Neural cell (in vitro differentiated cells): Measurements from ENCODE around the gene KRT86. TPM values are rescaled to one million over a fixed set of nuclear protein-coding genes. Genes with fewer than 3 reads are reported as not detected.

Source experiments
- H2AFZ ChIP-seq: fragments of 200-600, 300-800 bp; sonication (generic), shearing (Covaris generic); 2 replicates; pipeline ENCODE4 v1.6.0; 2014; ENCODE audit warnings: low read depth, mild to moderate bottlenecking, antibody characterized with exemption, low read length, moderate library complexity
- H3F3A ChIP-seq: fragments of 200-600 bp; shearing (Covaris generic); 2 replicates; pipeline ENCODE4 v1.6.1; 2016; ENCODE audit warnings: mild to moderate bottlenecking, moderate library complexity, mixed read lengths, antibody characterized with exemption, low read length; ENCODE audit not compliant: insufficient read depth, poor library complexity, severe bottlenecking
- H3K27ac ChIP-seq: fragments of 200-600, 300-800 bp; sonication (generic), shearing (Covaris generic); 2 replicates; pipeline ENCODE4 v1.5.1; 2014; ENCODE audit warnings: mild to moderate bottlenecking, low read length, moderate library complexity
- H3K27me3 ChIP-seq: fragments of 300-800, 200-600 bp; sonication (generic), shearing (Covaris generic); 2 replicates; pipeline ENCODE4 v1.6.0; 2014; ENCODE audit warnings: mild to moderate bottlenecking, low read depth, low read length, moderate library complexity; ENCODE audit not compliant: insufficient read depth
- H3K36me3 ChIP-seq: fragments of 300-800, 200-600 bp; sonication (generic), shearing (Covaris generic); 2 replicates; pipeline ENCODE4 v1.5.1; 2014; ENCODE audit warnings: mild to moderate bottlenecking, antibody characterized with exemption, low read length, moderate library complexity; ENCODE audit not compliant: insufficient read depth
- H3K4me2 ChIP-seq: fragments of 300-800, 200-600 bp; sonication (generic), shearing (Covaris generic); 2 replicates; pipeline ENCODE4 v1.6.0; 2014; ENCODE audit warnings: mild to moderate bottlenecking, low read length
- H3K4me3 ChIP-seq: fragments of 300-800, 200-600 bp; sonication (generic), shearing (Covaris generic); 2 replicates; pipeline ENCODE4 v1.5.1; 2014; ENCODE audit warnings: mild to moderate bottlenecking, low read length, moderate library complexity
- H3K79me2 ChIP-seq: fragments of 200-600 bp; shearing (Covaris generic); replicated peaks from 2 replicates; pipeline ENCODE4 v1.6.0; 2014; ENCODE audit warnings: mild to moderate bottlenecking, low read length, moderate library complexity; ENCODE audit not compliant: insufficient read depth
- H3K9ac ChIP-seq: fragments of 300-800, 200-600 bp; sonication (generic), shearing (Covaris generic); 2 replicates; pipeline ENCODE4 v1.6.1; 2016; ENCODE audit warnings: mild to moderate bottlenecking, low read length, mixed read lengths
- H3K9me2 ChIP-seq: fragments of 200-600 bp; shearing (Covaris generic); 2 replicates; pipeline ENCODE4 v1.6.1; 2016; ENCODE audit warnings: mild to moderate bottlenecking, low read length, mixed read lengths; ENCODE audit not compliant: insufficient read depth
- H3K9me3 ChIP-seq: fragments of 200-600, 300-800 bp; sonication (generic), shearing (Covaris generic); 2 replicates; pipeline ENCODE4 v1.6.1; 2016; ENCODE audit warnings: mild to moderate bottlenecking, mixed run types, low read length, moderate library complexity, mixed read lengths
- H4K20me1 ChIP-seq: fragments of 200-600 bp; shearing (Covaris generic); 2 replicates; pipeline ENCODE4 v1.6.1; 2016; ENCODE audit warnings: mild to moderate bottlenecking, mixed run types; ENCODE audit not compliant: insufficient read depth
- EP300 ChIP-seq: fragments of 450-650 bp; conservative IDR thresholded peaks from 2 replicates; pipeline ENCODE4 v1.6.1; 2014; ENCODE audit warnings: antibody characterized with exemption, mild to moderate bottlenecking, moderate library complexity; ENCODE audit not compliant: poor library complexity, severe bottlenecking
- EZH2 ChIP-seq: fragments of 200-600, 300-800 bp; shearing (Covaris generic), sonication (generic); IDR thresholded peaks from 2 replicates; pipeline ENCODE4 v1.6.1; 2014; ENCODE audit warnings: antibody characterized with exemption, low read length, borderline replicate concordance, mild to moderate bottlenecking; ENCODE audit not compliant: insufficient read depth, poor library complexity, severe bottlenecking
- MXI1 ChIP-seq: fragments of 450-650 bp; conservative IDR thresholded peaks from 2 replicates; pipeline ENCODE4 v1.6.1; 2014; ENCODE audit warnings: antibody characterized with exemption, mild to moderate bottlenecking; ENCODE audit not compliant: poor library complexity, severe bottlenecking
- POLR2AphosphoS5 ChIP-seq: IDR thresholded peaks from 2 replicates; pipeline ENCODE4 v1.6.1; 2012
- RAD21 ChIP-seq: fragments of 450-650 bp; conservative IDR thresholded peaks from 2 replicates; pipeline ENCODE4 v1.6.1; 2014; ENCODE audit warnings: antibody characterized with exemption, mild to moderate bottlenecking, moderate library complexity
- SMC3 ChIP-seq: fragments of 450-650 bp; conservative IDR thresholded peaks from 2 replicates; pipeline ENCODE4 v1.6.1; 2014; ENCODE audit warnings: antibody characterized with exemption, mild to moderate bottlenecking, moderate library complexity; ENCODE audit not compliant: poor library complexity
- TAF1 ChIP-seq: IDR thresholded peaks from 2 replicates; pipeline ENCODE4 v1.6.1; 2012; ENCODE audit warnings: low read depth
- polyA plus RNA-seq: library from polyadenylated mRNA; depleted of rRNA; stranded (reverse); fragments of >200 nt; gene quantifications from 2 replicates; pipeline ENCODE4 v1.2.3, GENCODE V29; 2014
- TF ChIP-seq, protein P1 (sequence below): IDR thresholded peaks from 2 replicates; pipeline ENCODE4 v1.6.1; 2012; ENCODE audit warnings: borderline replicate concordance
- TF ChIP-seq, protein P2 (sequence below): fragments of 450-650 bp; IDR thresholded peaks from 2 replicates; pipeline ENCODE4 v1.5.1; 2014; ENCODE audit warnings: antibody characterized with exemption, mild to moderate bottlenecking, moderate library complexity; ENCODE audit not compliant: poor library complexity, severe bottlenecking

KRT86 gene
- polyA plus RNA-seq, 1 donor from 2014 or later: not detected

DNA sequence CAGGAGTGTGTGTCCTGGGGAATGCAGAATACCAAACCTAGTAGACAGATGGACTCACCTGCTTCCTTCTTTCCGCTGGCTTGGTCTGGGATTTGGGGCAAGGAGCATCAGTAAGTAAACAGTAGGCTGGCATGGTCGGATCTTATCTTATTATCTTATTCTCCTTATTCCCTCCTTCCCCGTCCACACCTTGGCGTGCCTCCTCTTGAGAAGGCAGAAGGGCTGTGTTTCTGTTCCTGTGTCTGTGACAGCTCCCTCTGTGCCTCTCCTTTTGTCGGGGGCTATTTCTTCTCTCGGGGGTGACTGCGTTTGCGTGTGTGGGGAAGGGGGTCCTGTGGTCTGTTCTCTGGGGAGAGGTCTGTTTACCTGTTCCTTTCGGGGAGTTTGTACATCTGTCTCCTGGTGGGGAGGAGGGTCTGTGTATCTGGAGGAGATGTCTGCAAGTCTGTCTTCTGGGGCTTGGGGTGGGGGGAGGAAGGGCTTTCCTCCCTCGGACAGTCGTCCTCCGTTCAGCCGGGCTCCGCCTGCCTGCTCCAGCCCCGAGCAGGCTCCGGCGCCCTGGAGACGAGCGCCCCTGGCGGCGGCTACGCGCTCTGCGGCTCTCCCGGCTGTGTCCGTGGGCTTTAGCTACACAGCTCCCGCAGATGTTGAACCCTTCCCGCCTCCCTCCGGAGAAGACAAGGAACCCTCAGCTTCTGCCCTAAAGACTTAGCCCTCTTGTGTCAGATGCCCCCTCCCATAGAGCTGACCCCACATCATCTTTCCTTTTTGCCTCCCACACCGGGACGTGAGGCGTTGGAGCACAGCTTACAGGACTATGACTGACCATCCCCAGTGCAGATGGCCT lies 4.4 kb downstream of the KRT86 start:
- no peaks in the 10 kb centered on the region for H3K27me3 ChIP-seq
- no peaks in the 10 kb centered on the region for H4K20me1 ChIP-seq
- no peaks in the 10 kb centered on the region for H3F3A ChIP-seq
- no peaks in the 10 kb centered on the region for H3K9me2 ChIP-seq
- H3K4me3 ChIP-seq: peak overlapping the region; percentile 57
- no peaks in the 10 kb centered on the region for H3K79me2 ChIP-seq
- TF ChIP-seq RAD21 (peak; percentile 69), EP300 (no peak), MXI1 (no peak), EZH2 (no peak), TAF1 (no peak), POLR2AphosphoS5 (no peak), SMC3 (peak; percentile 63)
- TF ChIP-seq, protein P1, sequence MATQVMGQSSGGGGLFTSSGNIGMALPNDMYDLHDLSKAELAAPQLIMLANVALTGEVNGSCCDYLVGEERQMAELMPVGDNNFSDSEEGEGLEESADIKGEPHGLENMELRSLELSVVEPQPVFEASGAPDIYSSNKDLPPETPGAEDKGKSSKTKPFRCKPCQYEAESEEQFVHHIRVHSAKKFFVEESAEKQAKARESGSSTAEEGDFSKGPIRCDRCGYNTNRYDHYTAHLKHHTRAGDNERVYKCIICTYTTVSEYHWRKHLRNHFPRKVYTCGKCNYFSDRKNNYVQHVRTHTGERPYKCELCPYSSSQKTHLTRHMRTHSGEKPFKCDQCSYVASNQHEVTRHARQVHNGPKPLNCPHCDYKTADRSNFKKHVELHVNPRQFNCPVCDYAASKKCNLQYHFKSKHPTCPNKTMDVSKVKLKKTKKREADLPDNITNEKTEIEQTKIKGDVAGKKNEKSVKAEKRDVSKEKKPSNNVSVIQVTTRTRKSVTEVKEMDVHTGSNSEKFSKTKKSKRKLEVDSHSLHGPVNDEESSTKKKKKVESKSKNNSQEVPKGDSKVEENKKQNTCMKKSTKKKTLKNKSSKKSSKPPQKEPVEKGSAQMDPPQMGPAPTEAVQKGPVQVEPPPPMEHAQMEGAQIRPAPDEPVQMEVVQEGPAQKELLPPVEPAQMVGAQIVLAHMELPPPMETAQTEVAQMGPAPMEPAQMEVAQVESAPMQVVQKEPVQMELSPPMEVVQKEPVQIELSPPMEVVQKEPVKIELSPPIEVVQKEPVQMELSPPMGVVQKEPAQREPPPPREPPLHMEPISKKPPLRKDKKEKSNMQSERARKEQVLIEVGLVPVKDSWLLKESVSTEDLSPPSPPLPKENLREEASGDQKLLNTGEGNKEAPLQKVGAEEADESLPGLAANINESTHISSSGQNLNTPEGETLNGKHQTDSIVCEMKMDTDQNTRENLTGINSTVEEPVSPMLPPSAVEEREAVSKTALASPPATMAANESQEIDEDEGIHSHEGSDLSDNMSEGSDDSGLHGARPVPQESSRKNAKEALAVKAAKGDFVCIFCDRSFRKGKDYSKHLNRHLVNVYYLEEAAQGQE: no peak
- TF ChIP-seq, protein P2, sequence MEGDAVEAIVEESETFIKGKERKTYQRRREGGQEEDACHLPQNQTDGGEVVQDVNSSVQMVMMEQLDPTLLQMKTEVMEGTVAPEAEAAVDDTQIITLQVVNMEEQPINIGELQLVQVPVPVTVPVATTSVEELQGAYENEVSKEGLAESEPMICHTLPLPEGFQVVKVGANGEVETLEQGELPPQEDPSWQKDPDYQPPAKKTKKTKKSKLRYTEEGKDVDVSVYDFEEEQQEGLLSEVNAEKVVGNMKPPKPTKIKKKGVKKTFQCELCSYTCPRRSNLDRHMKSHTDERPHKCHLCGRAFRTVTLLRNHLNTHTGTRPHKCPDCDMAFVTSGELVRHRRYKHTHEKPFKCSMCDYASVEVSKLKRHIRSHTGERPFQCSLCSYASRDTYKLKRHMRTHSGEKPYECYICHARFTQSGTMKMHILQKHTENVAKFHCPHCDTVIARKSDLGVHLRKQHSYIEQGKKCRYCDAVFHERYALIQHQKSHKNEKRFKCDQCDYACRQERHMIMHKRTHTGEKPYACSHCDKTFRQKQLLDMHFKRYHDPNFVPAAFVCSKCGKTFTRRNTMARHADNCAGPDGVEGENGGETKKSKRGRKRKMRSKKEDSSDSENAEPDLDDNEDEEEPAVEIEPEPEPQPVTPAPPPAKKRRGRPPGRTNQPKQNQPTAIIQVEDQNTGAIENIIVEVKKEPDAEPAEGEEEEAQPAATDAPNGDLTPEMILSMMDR: peak; percentile 92
- H3K4me2 ChIP-seq: no peak overlapping the region
- H3K36me3 ChIP-seq: no peaks in the 10 kb centered on the region
- peak overlapping the region; percentile 44 for H3K9ac ChIP-seq
- H3K27ac ChIP-seq: no peak overlapping the region
- H2AFZ ChIP-seq: peak overlapping the region; percentile 74
- no peaks in the 10 kb centered on the region for H3K9me3 ChIP-seq

DNA sequence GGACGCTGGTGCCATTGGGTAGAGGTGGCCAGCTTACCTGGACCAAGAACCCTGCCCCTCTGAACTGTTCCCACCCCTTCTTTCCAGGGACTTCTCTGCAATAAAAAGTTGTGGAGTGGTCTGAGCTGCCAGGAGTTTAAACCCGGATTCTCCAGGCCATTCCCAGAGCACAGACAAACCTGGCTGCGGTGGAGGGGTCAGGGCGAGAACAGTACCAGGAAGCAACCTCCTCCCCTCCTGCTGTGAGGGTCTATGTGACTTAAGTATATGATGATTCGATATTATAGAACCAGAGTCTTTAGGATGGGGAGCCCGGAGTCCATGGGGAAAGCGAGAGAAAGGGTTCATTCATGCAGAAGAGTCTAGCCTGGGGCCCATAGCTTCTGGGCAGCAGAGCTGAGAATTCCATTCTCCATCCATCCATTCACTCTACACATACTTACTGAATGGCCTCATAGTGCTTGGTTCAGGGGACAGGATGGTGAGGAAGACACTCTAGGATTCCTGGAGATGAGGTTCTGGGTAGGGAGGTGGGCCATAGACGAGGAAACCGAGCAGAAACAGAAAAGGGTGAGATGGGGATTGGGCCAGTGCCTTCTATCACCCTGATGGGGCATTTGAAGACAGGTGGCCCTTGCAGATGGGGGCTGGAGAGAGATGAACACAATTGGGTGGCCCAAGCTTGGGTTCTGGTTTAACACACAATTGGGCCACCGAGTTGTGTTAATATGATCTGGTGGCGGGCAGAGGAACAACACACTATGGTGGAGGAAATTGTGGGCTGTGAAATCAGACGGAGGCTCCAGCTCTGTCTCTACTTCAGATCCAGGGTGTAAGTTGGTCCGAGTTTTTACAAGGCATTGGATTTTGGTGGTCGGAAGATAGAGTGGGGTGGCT lies 5.2 kb downstream of the KRT86 start:
- TF ChIP-seq EP300 (no peak), MXI1 (no peak), POLR2AphosphoS5 (no peak), SMC3 (no peak), EZH2 (no peak), RAD21 (no peak), TAF1 (no peak)
- TF ChIP-seq, protein P2: no peak
- TF ChIP-seq, protein P1: no peak
- Histone ChIP-seq H2AFZ (no peak overlapping the region), H3K9me3 (no peaks in the 10 kb centered on the region), H3K27ac (no peak overlapping the region), H3F3A (no peaks in the 10 kb centered on the region), H3K36me3 (no peaks in the 10 kb centered on the region), H3K4me2 (no peak overlapping the region), H3K9ac (no peak overlapping the region), H3K4me3 (no peak overlapping the region), H3K79me2 (no peaks in the 10 kb centered on the region), H4K20me1 (no peaks in the 10 kb centered on the region), H3K9me2 (no peaks in the 10 kb centered on the region), H3K27me3 (no peaks in the 10 kb centered on the region)
